ENCODE results near the gene UBXN1. TPM values are rescaled to one million over a fixed set of nuclear protein-coding genes. Genes with fewer than 3 reads are reported as not detected.
"Not testable (repeated sequence)": the region's sequence is repeated elsewhere in the genome, so short reads cannot be mapped to it uniquely, and the experiment has no call there.

Gene UBXN1
- total RNA-seq, 1 experiment from 2014 or later = 157 TPM

DNA sequence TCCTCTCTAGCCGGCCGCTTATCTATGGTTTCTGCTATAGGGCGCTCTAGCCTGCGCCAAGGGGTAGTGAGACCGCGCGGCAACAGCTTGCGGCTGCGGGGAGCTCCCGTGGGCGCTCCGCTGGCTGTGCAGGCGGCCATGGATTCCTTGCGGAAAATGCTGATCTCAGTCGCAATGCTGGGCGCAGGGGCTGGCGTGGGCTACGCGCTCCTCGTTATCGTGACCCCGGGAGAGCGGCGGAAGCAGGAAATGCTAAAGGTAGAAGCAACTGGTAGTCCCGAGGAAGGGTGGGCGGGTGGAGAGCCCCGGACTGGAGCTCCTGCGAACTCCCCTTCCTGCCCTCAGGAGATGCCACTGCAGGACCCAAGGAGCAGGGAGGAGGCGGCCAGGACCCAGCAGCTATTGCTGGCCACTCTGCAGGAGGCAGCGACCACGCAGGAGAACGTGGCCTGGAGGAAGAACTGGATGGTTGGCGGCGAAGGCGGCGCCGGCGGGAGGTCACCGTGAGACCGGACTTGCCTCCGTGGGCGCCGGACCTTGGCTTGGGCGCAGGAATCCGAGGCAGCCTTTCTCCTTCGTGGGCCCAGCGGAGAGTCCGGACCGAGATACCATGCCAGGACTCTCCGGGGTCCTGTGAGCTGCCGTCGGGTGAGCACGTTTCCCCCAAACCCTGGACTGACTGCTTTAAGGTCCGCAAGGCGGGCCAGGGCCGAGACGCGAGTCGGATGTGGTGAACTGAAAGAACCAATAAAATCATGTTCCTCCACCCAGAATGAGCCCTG, 7.1 kb downstream of the UBXN1 start, which contains the start of the genes LBHD1 and UQCC3:
LBHD1 (minus strand) TSS at position 660 of the 782 bp plus-strand sequence. CDS start 2,236 bp downstream, outside the sequence.
UQCC3 (plus strand) TSS at position 66 of the 782 bp plus-strand sequence; CDS start at position 139, 73 bp downstream.
- DNase-seq (ENCODE audit: low read depth) = peak; percentile 86

DNA sequence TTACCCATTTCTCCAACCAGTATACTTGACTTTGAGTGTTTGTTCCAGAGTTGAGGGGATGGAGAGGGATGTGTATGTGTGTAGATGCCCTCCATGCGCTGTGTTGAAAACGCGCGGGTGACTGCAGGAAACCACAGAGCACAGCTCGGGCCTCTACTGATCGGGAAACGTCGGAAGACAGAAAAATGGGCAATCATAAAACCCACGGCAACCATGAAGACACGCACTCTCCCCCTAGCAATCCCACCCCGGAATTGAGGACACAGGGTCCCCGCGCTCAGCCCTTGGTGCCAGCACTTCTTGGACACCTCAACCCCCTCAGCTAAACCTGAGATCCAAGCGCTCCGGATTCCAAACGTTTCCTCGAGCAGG, 7.7 kb downstream of the UBXN1 start:
- no peak for DNase-seq (ENCODE audit: low read depth)

DNA sequence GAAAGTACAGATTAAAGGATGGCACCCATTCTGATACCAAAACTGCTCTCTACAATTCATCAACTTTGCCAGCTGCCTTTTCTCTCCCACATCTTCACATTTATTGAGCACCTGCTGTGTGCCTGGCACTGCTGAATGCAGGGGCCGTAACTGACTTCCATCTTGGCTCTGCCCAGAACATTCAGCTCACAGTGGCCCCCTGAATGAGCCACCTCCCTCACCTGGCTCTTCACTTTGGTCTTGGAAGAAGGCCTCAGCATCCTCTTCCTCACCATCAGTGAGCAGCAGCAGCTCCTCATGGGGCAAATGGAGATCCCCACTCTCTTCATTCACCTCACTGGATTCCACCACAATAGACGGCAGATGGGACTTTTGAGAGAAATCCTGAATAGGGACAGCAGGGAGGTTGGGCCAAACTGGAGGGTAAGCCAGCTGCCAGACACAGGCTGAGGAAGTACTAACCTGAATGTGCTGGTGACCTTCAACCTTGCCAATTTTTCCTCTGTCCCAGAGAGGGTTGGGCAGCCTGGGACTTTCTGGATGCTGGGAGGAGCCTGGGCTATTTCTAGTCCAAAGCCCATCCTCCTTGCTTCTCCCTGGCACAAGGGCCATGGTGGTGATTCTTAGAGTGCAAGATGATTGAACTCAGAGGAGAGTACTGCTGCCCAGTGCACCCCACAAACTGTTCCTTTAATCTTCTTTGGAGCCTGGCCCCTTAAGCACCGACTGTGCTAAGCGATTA, 9.3 kb downstream of the UBXN1 start:
- DNase-seq (ENCODE audit: low read depth) = no peak

GRCh38 chr11:62667460-62667859, 11.4 kb downstream of the UBXN1 start:
- no peak for DNase-seq (ENCODE audit: low read depth)

GRCh38 chr11:62666259-62666926, 12.5 kb downstream of the UBXN1 start:
- no peak for DNase-seq (ENCODE audit: low read depth)

DNA sequence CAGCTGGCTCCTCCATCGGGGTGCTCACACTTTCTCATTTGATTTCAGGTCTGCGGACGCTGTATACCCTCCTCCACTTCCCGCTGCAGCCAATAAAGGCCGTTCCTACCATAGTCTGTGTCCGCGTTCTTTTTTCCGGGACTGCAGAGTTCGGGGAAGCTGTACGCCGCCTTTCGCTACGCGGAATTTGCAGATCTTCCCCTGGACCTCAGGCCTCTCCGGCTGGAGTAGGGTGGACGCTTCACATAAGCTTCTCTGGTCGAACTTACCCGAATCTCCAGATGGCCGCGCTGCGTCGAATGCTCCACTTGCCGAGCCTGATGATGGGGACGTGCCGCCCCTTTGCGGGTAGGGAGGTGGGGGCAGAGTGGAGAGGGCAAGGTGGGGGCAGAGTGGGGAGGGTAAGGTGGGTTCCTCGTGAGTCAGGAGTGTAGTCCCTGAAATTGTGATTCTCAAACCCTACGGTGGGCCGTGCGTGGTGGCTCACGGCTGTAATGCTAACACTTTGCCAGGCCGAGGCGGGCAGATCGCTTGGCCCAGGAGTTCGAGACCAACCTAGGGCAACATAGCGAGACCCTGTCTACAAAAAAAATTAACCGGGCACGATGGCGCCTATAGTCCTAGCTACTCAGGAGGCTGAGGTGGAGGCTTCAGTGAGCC, 13.1 kb downstream of the UBXN1 start:
- DNase-seq (ENCODE audit: low read depth) = peak; percentile 51

GRCh38 chr11:62665075-62665598, 13.7 kb downstream of the UBXN1 start, which contains the start of the genes C11orf98 and CSKMT:
TSS of gene C11orf98 (minus strand) at chr11:62665210. CDS start at chr11:62665169, 41 bp downstream.
TSS of gene CSKMT (plus strand) at chr11:62665312. CDS start at chr11:62665880, 568 bp downstream.
- DNase-seq (ENCODE audit: low read depth) = peak; percentile 91

- DNase-seq (ENCODE audit: low read depth) = peak; percentile 67
Observed at GRCh38 chr11:62664405-62665074, 14.3 kb downstream of the UBXN1 start.

GRCh38 chr11:62656796-62657429, 22.0 kb downstream of the UBXN1 start:
- DNase-seq (ENCODE audit: low read depth) = no peak

- DNase-seq (ENCODE audit: low read depth) = no peak
Observed at GRCh38 chr11:62654297-62654696, 24.6 kb downstream of the UBXN1 start.

DNA sequence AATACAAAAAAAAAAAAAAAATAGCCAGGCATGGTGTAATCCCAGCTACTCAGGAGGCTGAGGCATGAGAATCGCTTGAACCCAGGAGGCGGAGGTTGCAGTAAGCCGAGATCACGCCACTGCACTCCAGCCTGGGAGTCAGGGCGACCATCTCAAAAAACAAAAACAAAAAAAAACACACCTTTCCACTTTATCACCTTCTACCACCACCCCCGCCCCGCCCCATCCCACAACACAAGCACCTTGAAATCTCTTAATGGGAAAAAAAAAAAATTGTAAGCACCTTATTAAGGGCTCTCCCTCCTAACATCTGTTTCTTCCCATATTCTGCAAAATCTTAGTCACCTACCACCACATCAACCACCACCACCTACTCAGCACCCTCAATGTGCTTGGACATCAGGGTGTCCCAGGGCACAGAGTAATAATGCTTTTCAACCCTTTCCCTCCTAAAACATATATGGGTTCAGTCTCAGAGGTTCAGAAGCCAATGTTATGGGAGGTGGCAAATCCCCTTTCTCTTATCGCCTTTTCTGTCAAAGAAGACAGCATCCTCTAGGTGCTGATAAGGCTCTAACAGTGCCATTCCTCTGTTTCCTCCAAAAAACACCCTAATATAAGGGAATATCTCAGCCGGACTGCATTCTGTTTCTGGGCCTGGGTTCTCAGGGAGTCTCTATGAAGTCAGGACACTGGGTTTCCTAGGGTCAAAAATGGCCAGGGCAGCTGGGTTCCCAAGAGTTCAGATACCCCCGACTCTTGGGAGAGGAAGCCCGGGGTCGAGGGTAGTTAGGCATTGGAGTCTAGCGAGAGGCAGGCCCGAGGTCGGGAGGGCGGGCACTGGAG, 26.5 kb downstream of the UBXN1 start:
- DNase-seq (ENCODE audit: low read depth) = no peak

DNA sequence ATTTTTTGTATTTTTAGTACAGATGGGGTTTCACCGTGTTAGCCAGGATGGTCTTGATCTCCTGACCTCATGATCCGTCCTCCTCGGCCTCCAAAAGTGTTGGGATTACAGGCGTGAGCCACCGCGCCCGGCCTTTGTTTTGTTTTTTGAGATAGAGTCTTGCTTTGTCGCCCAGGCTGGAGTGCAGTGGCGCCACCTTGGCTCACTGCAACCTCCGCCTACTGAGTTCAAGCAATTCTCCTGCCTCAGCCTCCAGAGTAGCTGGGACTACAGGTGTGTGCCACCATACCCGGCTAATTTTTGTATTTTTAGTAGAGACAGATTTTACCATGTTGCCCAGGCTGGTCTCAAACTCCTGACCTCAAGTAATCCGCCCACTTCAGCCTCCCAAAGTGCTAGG, 28.6 kb downstream of the UBXN1 start:
- not testable (repeated sequence) for DNase-seq (ENCODE audit: low read depth)

GRCh38 chr11:62649486-62649885, 29.4 kb downstream of the UBXN1 start:
- DNase-seq (ENCODE audit: low read depth) = no peak

DNA sequence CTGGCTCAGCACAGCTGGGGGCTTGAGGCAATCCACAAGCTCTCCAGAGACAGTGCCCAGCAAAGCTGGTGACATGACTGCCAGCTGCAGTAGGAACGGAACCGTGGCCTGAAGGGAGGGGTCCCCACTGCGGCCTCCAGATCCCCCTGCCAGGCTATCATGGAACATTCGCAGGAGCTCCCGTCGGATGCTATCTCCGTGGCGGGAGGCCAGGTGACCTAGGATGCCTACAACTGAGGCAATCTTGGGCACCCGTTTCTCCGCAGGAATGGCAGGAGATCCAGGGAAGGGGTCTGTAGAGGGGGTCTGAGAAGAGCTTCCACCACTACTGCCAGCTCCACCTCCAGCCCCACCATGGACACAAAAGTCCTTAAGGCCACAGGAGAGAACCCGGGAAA, 29.9 kb downstream of the UBXN1 start:
- DNase-seq (ENCODE audit: low read depth) = no peak

DNA sequence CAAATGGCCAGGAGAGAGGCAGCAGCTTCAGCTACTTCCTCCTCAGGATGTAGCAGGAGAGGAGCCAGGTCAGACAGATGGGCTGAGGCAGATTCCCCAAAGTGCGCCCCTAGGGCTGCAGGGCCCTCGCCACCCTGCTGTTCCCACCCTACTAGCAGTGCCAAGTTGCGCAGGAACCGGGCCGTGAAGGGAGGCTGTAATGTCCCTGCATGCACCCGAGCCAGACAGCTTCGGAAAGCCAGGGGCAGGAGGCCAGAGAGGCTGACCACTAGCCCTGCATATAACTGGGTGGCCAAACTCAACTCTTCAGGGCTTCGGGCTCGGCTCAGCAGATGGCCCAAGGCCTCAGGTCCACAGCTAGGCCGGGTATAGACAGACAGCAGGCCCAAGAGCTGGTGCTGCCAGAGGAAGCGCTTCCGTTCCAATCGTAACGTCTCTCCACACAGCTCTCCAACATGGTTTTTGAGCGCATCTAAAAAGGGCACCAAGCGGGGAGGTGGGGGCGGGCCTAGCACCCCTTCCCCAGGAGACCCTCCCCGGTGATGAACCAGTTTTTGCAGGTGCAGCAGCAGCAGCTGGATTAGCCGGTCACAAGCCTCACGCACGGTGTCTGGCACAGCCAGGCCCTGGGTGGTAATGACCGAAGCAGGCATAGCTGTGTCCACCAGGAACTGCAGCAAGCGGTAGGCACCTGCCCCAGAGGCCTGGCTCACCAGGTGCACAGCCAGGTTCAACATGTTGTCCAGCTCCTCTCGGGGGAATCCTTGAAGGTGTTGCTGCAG, 30.5 kb downstream of the UBXN1 start:
- DNase-seq (ENCODE audit: low read depth) = no peak

- DNase-seq (ENCODE audit: low read depth) = no peak
Observed at GRCh38 chr11:62647609-62648005, 31.3 kb downstream of the UBXN1 start.

DNA sequence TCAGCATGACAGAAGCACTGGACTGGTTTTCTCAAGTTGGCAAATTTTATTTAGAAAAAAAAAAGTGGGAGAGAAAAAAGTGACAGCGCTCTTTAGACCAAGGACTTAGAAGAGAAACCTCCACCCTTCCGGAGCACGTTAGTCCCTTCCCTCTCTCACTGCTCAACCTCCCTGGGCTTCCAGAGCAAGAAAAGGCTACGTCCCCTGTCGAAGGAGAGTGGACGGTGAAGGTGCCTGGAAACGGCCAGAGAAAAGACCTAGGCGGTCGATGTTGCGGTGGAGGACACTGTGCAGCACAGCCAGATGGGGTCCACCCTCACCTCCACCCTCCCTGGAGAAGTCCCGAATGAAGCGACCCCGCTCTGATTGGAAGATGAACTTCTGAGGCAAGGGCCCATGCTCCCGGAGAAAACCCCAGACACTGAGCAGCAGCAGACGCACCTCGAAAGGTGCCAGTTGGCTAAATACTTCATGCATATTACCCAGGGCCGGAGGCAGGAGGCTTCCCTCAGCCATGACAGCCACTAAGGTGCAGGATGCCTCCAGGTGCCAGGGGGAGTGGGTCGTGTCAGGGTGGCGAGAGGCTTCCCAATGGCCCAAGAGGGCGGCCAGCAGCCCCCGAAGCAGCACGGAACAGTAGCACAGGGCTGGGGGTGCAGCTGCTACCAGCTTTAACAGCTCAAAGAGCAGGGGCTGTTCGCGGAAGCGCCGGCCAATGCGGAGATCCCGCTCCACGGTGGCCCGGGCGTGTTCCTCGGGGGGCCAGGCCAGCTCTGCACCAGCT, 31.9 kb downstream of the UBXN1 start:
- DNase-seq (ENCODE audit: low read depth) = no peak
